Measurements from ENCODE around the gene XDH.

Gene XDH

GRCh38 chr2:31322371-31322770, 92.2 kb downstream of the XDH start:
- Histone ChIP-seq H3K27me3 (ENCODE audit: low read length) (no peaks in the 10 kb centered on the region), H3F3A (ENCODE audit: insufficient read depth) (no peaks in the 10 kb centered on the region), H4K20me1 (ENCODE audit: low read depth, low read length) (no peaks in the 10 kb centered on the region), H3K9me3 (ENCODE audit: insufficient read depth, low read length) (no peaks in the 10 kb centered on the region), H3K9me2 (replicated peaks; ENCODE audit: insufficient read depth, low read length) (no peaks in the 10 kb centered on the region), H3K27ac (ENCODE audit: low read depth, low read length) (no peak overlapping the region), H3K79me2 (ENCODE audit: insufficient read depth, low read length) (no peaks in the 10 kb centered on the region), H3K36me3 (ENCODE audit: low read length) (no peaks in the 10 kb centered on the region), H3K4me3 (ENCODE audit: insufficient read depth, low read length, poor library complexity, severe bottlenecking) (no peak overlapping the region), H3K4me2 (ENCODE audit: low read depth, low read length, poor library complexity, severe bottlenecking) (no peak overlapping the region), H2AFZ (ENCODE audit: low read depth, low read length, severe bottlenecking) (no peak overlapping the region), H3K9ac (ENCODE audit: low read length) (no peak overlapping the region)
- TF ChIP-seq EZH2phosphoT487 (conservative IDR thresholded peaks at IDR 0.05; ENCODE audit: low read length) = no peak
- TF ChIP-seq CTCF (IDR thresholded peaks at IDR 0.05; ENCODE audit: insufficient read depth, low read length, poor library complexity, severe bottlenecking) = no peak

GRCh38 chr2:31319406-31320175, 95.0 kb downstream of the XDH start:
- no peak for TF ChIP-seq EZH2phosphoT487 (conservative IDR thresholded peaks at IDR 0.05; ENCODE audit: low read length)
- H2AFZ ChIP-seq (ENCODE audit: low read depth, low read length, severe bottlenecking) = no peak overlapping the region
- no peak overlapping the region for H3K4me2 ChIP-seq (ENCODE audit: low read depth, low read length, poor library complexity, severe bottlenecking)
- no peak overlapping the region for H3K27ac ChIP-seq (ENCODE audit: low read depth, low read length)
- no peak overlapping the region for H3K4me3 ChIP-seq (ENCODE audit: insufficient read depth, low read length, poor library complexity, severe bottlenecking)
- H3K36me3 ChIP-seq (ENCODE audit: low read length) = no peaks in the 10 kb centered on the region
- H3K9me3 ChIP-seq (ENCODE audit: insufficient read depth, low read length) = no peaks in the 10 kb centered on the region
- no peaks in the 10 kb centered on the region for H3F3A ChIP-seq (ENCODE audit: insufficient read depth)
- H3K9me2 ChIP-seq (replicated peaks; ENCODE audit: insufficient read depth, low read length) = no peaks in the 10 kb centered on the region
- no peak overlapping the region for H3K9ac ChIP-seq (ENCODE audit: low read length)
- H3K79me2 ChIP-seq (ENCODE audit: insufficient read depth, low read length) = no peaks in the 10 kb centered on the region
- H4K20me1 ChIP-seq (ENCODE audit: low read depth, low read length) = no peaks in the 10 kb centered on the region
- H3K27me3 ChIP-seq (ENCODE audit: low read length) = no peaks in the 10 kb centered on the region

- H4K20me1 ChIP-seq (ENCODE audit: low read depth, low read length) = no peaks in the 10 kb centered on the region
- TF ChIP-seq EZH2phosphoT487 (conservative IDR thresholded peaks at IDR 0.05; ENCODE audit: low read length) (no peak), CTCF (IDR thresholded peaks at IDR 0.05; ENCODE audit: insufficient read depth, low read length, poor library complexity, severe bottlenecking) (no peak)
- no peaks in the 10 kb centered on the region for H3K9me2 ChIP-seq (replicated peaks; ENCODE audit: insufficient read depth, low read length)
- no peak overlapping the region for H3K4me3 ChIP-seq (ENCODE audit: insufficient read depth, low read length, poor library complexity, severe bottlenecking)
- H3K27me3 ChIP-seq (ENCODE audit: low read length) = no peaks in the 10 kb centered on the region
- H3K9me3 ChIP-seq (ENCODE audit: insufficient read depth, low read length) = no peaks in the 10 kb centered on the region
- H2AFZ ChIP-seq (ENCODE audit: low read depth, low read length, severe bottlenecking) = no peak overlapping the region
- no peak overlapping the region for H3K9ac ChIP-seq (ENCODE audit: low read length)
- H3K4me2 ChIP-seq (ENCODE audit: low read depth, low read length, poor library complexity, severe bottlenecking) = no peak overlapping the region
- no peaks in the 10 kb centered on the region for H3K36me3 ChIP-seq (ENCODE audit: low read length)
- no peaks in the 10 kb centered on the region for H3K79me2 ChIP-seq (ENCODE audit: insufficient read depth, low read length)
- no peaks in the 10 kb centered on the region for H3F3A ChIP-seq (ENCODE audit: insufficient read depth)
- H3K27ac ChIP-seq (ENCODE audit: low read depth, low read length) = no peak overlapping the region
Observed at GRCh38 chr2:31318361-31319336, 95.9 kb downstream of the XDH start.
